ELF-1 (cell line): ENCODE data around the gene CHST11.
"Not testable (repeated sequence)": the region's sequence is repeated elsewhere in the genome, so short reads cannot be mapped to it uniquely, and the experiment has no call there.

Experiments used
- DNase-seq: peaks from one replicate; pipeline ENCODE4 v3.0.0-alpha.2; 2016; ENCODE audit warnings: low read depth, low spot score

CHST11 gene

DNA sequence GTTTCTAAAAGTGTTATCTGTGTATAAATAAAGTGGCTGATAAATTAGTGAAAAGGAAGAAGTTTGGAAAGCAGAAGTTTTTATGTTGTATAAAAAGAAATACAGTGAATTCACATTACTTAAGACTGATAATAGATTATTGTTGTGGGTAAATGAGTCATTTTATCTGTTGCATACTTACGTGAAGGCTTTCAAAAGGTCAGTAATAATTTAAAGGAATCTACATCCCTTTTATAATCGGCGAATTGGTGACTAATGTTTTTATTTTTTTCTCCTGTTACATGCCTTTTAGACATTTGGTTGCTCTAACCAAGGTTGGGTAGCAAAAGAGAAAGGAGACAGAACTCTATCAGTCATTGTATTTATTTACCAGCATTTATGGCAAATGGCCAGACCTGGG is 345.5 kb downstream of the CHST11 start:
- no peak for DNase-seq

DNA sequence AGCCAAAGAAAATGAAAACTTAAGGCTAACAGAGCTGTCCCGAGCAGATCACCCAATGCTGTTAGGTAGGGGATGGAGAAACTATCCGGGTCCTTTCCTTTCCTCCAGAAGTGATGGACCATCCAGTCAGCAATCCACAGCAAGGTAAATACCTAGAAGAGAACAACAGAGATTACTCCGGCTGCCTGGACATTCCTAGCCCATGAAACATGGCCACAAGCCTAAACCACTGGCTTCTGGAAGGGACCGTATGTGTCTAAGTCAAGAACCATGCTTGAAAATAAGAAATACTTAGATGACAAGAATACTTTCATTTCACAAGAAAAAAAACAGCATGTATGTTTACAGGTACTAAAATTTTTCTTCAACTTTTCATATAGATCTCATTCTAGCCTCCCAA is 348.4 kb downstream of the CHST11 start:
- DNase-seq: no peak

- DNase-seq: not testable (repeated sequence)
Observed at GRCh38 chr12:104806194-104806593, 349.4 kb downstream of the CHST11 start.

DNA sequence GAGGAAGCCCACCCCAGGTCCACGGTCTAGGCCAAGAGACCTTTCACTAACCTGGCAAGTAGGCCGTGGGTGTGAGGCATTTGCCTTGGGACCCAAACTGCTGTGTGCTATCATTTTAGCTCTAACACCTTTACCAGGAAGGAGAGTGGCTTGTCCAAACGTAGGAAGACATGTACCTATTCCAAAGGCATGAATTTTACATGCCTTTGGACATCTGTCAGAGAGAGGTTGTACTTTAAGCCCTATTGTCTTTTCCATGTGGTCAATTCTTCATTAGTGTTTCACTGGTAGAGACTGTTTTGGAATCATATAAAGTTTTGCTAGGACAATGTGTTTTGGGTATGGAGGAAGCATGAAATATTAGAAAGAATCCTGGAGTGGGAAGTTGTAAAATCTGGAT is 352.5 kb downstream of the CHST11 start:
- no peak for DNase-seq

DNA sequence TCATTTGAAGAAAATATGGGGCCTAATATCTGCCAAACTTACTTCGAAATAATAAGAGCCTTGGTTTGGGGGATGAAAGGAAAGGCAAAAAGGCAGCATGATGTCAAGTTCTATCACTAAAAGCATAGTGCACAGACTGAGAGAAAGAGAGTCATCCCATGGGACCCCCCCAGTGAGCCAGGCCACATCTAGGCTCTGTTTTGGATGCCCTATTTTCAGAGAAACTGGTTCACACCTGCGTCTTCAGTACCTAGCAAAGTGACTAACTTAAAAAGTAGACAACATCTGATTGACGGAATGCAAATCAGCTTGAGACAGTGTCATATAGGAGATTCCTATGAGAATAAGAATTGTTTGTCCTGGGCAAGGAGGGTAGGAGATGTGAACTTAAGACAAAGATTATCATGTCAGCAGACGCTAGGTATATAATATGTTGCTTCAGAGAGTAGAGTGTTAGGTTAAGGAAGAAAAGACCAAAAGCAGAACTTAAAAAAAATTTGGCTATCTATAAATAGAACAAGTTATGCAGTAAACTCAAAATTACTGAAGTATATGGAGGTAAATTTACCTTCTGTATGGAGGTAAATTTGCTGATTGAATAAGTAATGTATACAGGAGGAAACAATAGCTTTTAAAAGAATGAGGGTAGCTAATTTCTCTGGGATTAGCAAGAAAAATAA is 353.1 kb downstream of the CHST11 start:
- DNase-seq: no peak
